K562 (cell line): ENCODE data around the gene ZCWPW1. TPM values are rescaled to one million over a fixed set of nuclear protein-coding genes. Genes with fewer than 3 reads are reported as not detected.

Experiments used
- BRD9 ChIP-seq: fragments of 450-650 bp; IDR thresholded peaks from 2 replicates; pipeline ENCODE4 v1.6.1; 2018; ENCODE audit warnings: low read depth; ENCODE audit not compliant: partially characterized antibody
- C11orf30 ChIP-seq: fragments of 450-650 bp; IDR thresholded peaks from 2 replicates; pipeline ENCODE4 v1.6.1; 2016; ENCODE audit warnings: low read depth, mild to moderate bottlenecking
- KLF1 ChIP-seq: fragments of 450-650 bp; IDR thresholded peaks from 2 replicates; pipeline ENCODE4 v1.6.1; 2016; ENCODE audit warnings: missing genetic modification characterization, missing compliant biosample characterization
- LCOR ChIP-seq: sonication (generic); formaldehyde crosslinking; IDR thresholded peaks from 2 replicates; pipeline ENCODE4 v1.8.0; 2022; ENCODE audit warnings: mild to moderate bottlenecking, missing genetic modification reagents
- PCBP2 ChIP-seq: fragments of 200-400 bp; formaldehyde crosslinking; IDR thresholded peaks from 2 replicates; pipeline ENCODE4 v1.6.1; 2018; ENCODE audit warnings: low read length, low read depth, mild to moderate bottlenecking, moderate library complexity; ENCODE audit not compliant: poor library complexity, severe bottlenecking
- RAD21 ChIP-seq, 2 experiments: fragments of 250-450 bp in 1 of 2; fragments of 450-650 bp in 1 of 2; sonication (Bioruptor Pico) in 1 of 2; formaldehyde crosslinking in 1 of 2; IDR thresholded peaks in 1 of 2; conservative IDR thresholded peaks in 1 of 2; 2 replicates each; pipeline versions ENCODE4 v1.4.0 to v1.8.0; 2020 to 2022; ENCODE audit warnings: mild to moderate bottlenecking in 2 of 2, moderate library complexity in 1 of 2
- ZNF224 ChIP-seq: sonication (generic); formaldehyde crosslinking; IDR thresholded peaks from 2 replicates; pipeline ENCODE4 v1.8.0; 2022; ENCODE audit warnings: mild to moderate bottlenecking, missing genetic modification reagents
- ZNF449 ChIP-seq: fragments of 250-450 bp; sonication (Bioruptor Pico); IDR thresholded peaks from 2 replicates; pipeline ENCODE4 v1.8.0; 2022; ENCODE audit warnings: moderate library complexity, mild to moderate bottlenecking, inconsistent platforms
- polyA plus RNA-seq, 8 experiments: library from polyadenylated mRNA; depleted of rRNA in 4 of 8; stranded (reverse) in 5 of 8; unstranded in 3 of 8; fragments of >200 nt; fragmentation: Nextera tagmentation in 2 of 8; fragmentation: Illumina TruSeq in 1 of 8; extraction: Ambion mirVana in 2 of 8; extraction: Trizol in 1 of 8; gene quantifications; 2 replicates each; pipeline versions ENCODE4 v1.2.1 to v1.2.3, GENCODE V29; 2011 to 2014; ENCODE audit warnings: inconsistent platforms in 1 of 8, missing spikeins in 1 of 8
- total RNA-seq, 7 experiments: library from RNA; depleted of rRNA in 6 of 7; stranded (reverse); fragments of >200 nt in 6 of 7; fragmentation: Illumina TruSeq in 2 of 7; extraction: Trizol in 2 of 7; gene quantifications; 2 replicates each; pipeline versions ENCODE4 v1.2.1 to v1.2.3, GENCODE V29; 2011 to 2021; ENCODE audit warnings: low replicate concordance in 1 of 7
- TF ChIP-seq, protein P1 (sequence below): fragments of 250-450 bp; sonication (Bioruptor Pico); IDR thresholded peaks from 2 replicates; pipeline ENCODE4 v1.4.0; 2020

Gene ZCWPW1
- total and polyA plus RNA-seq, 9 of the 15 experiments (the other 6 are each of a cell fraction or from before 2014, with no cell fraction given), result 0.18 to 1.7 (median 1.2) TPM

- TF ChIP-seq ZNF449 (CRISPR knock-in tag) (no peak), PCBP2 (no peak), KLF1 (no peak), RAD21 (CRISPR knock-in tag; conservative IDR thresholded peaks at IDR 0.05 in 1 of 2, IDR thresholded peaks at IDR 0.05 in 1 of 2) (no peak), LCOR (CRISPR knock-in tag) (no peak), BRD9 (no peak), C11orf30 (no peak), ZNF224 (CRISPR knock-in tag) (no peak)
- TF ChIP-seq, protein P1, sequence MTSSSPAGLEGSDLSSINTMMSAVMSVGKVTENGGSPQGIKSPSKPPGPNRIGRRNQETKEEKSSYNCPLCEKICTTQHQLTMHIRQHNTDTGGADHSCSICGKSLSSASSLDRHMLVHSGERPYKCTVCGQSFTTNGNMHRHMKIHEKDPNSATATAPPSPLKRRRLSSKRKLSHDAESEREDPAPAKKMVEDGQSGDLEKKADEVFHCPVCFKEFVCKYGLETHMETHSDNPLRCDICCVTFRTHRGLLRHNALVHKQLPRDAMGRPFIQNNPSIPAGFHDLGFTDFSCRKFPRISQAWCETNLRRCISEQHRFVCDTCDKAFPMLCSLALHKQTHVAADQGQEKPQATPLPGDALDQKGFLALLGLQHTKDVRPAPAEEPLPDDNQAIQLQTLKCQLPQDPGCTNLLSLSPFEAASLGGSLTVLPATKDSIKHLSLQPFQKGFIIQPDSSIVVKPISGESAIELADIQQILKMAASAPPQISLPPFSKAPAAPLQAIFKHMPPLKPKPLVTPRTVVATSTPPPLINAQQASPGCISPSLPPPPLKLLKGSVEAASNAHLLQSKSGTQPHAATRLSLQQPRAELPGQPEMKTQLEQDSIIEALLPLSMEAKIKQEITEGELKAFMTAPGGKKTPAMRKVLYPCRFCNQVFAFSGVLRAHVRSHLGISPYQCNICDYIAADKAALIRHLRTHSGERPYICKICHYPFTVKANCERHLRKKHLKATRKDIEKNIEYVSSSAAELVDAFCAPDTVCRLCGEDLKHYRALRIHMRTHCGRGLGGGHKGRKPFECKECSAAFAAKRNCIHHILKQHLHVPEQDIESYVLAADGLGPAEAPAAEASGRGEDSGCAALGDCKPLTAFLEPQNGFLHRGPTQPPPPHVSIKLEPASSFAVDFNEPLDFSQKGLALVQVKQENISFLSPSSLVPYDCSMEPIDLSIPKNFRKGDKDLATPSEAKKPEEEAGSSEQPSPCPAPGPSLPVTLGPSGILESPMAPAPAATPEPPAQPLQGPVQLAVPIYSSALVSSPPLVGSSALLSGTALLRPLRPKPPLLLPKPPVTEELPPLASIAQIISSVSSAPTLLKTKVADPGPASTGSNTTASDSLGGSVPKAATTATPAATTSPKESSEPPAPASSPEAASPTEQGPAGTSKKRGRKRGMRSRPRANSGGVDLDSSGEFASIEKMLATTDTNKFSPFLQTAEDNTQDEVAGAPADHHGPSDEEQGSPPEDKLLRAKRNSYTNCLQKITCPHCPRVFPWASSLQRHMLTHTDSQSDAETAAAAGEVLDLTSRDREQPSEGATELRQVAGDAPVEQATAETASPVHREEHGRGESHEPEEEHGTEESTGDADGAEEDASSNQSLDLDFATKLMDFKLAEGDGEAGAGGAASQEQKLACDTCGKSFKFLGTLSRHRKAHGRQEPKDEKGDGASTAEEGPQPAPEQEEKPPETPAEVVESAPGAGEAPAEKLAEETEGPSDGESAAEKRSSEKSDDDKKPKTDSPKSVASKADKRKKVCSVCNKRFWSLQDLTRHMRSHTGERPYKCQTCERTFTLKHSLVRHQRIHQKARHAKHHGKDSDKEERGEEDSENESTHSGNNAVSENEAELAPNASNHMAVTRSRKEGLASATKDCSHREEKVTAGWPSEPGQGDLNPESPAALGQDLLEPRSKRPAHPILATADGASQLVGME (CRISPR knock-in tag), result no peak
Measured at GRCh38 chr7:100400041-100400440, 28.5 kb downstream of the ZCWPW1 start (continued).
